Measurements from ENCODE around the gene E2F6.

E2F6 gene, protein sequence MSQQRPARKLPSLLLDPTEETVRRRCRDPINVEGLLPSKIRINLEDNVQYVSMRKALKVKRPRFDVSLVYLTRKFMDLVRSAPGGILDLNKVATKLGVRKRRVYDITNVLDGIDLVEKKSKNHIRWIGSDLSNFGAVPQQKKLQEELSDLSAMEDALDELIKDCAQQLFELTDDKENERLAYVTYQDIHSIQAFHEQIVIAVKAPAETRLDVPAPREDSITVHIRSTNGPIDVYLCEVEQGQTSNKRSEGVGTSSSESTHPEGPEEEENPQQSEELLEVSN

DNA sequence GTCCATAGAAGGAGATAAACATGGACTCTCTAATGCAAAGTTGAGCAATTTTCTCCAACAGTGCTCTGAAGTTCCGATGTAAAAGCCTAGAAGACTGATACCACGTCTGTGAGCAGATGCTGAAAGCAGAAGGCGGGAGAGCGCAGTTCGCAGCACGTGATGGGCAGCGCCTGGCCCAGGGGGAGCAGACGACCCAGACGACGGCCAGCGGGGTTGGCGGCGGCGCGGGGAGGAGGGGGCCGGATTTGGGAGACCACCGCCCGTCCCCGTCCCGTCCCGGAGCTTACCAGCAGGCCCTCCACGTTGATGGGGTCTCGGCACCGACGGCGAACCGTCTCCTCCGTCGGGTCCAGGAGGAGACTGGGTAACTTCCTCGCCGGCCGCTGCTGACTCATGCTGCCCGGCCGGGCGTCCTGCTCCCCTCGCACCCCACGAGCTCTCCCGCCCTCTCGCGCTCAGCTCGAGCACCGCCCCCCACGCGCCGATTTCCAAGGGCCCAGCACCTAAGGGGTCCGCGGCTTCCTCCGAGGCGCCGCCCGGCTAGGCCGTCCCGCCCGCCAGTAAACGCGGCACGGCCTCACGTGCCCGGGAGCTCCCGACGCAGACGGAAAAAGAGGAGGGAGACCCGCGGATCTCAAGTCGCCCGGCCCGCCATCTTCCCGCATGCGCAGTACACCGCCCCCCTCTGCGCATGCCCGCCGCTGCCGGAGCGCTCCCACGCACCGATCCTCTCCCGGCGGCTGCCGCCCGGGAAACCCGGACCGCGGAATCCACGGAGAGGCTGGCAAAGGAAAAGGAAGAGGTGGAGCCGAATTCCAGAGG, at the start of gene E2F6:
Gene E2F6 (minus strand): TSS at position 677 of the 822 bp plus-strand sequence. CDS start 282 bp downstream, at position 395.
- H3K4me3 ChIP-seq (ENCODE audit: low read depth, low read length): peak within 1 kb of the TSS; percentile 55
- no peaks in the 10 kb centered on the region; the same call in 1 of the 2 replicates for H3K27me3 ChIP-seq (ENCODE audit: control insufficient read depth, insufficient read depth, low read length)
- H3K9me3 ChIP-seq (ENCODE audit: control insufficient read depth, insufficient read depth, low read depth, low read length): no peaks in the 10 kb centered on the region
- peaks cover 13% of the 10 kb centered on the region; the same call in 1 of the 2 replicates for H3K36me3 ChIP-seq (ENCODE audit: control insufficient read depth, insufficient read depth, low read length)
- H3K27ac ChIP-seq (ENCODE audit: low read depth, low read length): peak within 1 kb of the TSS; percentile 88; the same call in 1 of the 2 replicates
- H3K9ac ChIP-seq (ENCODE audit: low read length): peak within 1 kb of the TSS; percentile 74
- no peaks in the 10 kb centered on the region; the same call in 1 of the 2 replicates for H3K4me1 ChIP-seq (ENCODE audit: control insufficient read depth, insufficient read depth, low read length)

DNA sequence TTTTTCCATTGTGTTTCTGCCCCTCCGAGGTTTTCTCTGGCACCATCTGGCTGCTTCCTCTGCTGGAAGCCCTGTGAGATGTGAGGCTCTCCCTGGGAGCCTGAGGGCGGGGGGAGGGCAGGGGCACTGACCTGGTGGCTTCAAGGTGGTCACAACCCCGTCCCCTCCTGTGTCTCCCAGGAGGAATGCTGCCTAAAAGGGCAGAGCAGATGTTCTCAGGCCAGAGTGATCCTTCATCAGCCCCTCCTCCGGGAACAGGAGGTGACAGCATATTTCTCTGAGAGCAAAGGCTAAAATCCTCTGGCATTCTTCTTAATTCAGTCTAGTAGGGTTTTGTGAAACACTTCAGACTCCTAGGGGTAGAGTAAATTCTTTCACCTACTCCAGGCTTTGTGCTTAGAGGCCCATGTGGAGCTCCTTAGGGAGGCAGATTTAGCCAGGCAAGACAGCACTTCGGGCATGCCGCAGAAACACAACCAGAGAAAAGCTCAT, 49.6 kb upstream of the E2F6 start:
- Histone ChIP-seq H3K9me3 (ENCODE audit: control insufficient read depth, insufficient read depth, low read depth, low read length) (no peaks in the 10 kb centered on the region), H3K4me3 (ENCODE audit: low read depth, low read length) (no peak overlapping the region), H3K27me3 (ENCODE audit: control insufficient read depth, insufficient read depth, low read length) (no peaks in the 10 kb centered on the region), H3K36me3 (ENCODE audit: control insufficient read depth, insufficient read depth, low read length) (no peaks in the 10 kb centered on the region), H3K4me1 (ENCODE audit: control insufficient read depth, insufficient read depth, low read length) (peaks cover 29% of the 10 kb centered on the region), H3K9ac (ENCODE audit: low read length) (no peak overlapping the region), H3K27ac (ENCODE audit: low read depth, low read length) (no peak overlapping the region)

DNA sequence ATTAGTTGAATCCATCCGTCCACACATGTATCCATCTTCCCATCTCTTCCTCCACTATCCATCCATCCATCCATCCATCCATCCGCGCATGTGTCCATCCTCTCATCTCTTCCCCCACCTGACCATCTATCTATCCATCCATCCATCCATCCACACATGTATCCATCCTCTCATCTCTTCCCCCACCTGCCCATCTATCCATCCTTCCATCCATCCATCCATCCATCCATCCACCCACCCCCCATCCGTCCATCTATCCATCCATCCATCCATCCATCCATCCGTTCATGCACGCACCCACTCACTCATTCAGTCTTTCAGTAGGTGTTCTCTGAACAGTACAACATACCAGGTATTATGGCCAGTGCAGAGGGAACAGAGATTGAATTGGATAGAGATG, 48.9 kb upstream of the E2F6 start:
- Histone ChIP-seq H3K4me3 (ENCODE audit: low read depth, low read length) (no peak overlapping the region), H3K9ac (ENCODE audit: low read length) (no peak overlapping the region), H3K27ac (ENCODE audit: low read depth, low read length) (no peak overlapping the region), H3K27me3 (ENCODE audit: control insufficient read depth, insufficient read depth, low read length) (no peaks in the 10 kb centered on the region), H3K36me3 (ENCODE audit: control insufficient read depth, insufficient read depth, low read length) (no peaks in the 10 kb centered on the region), H3K4me1 (ENCODE audit: control insufficient read depth, insufficient read depth, low read length) (peaks cover 29% of the 10 kb centered on the region), H3K9me3 (ENCODE audit: control insufficient read depth, insufficient read depth, low read depth, low read length) (no peaks in the 10 kb centered on the region)

- no peak overlapping the region for H3K4me3 ChIP-seq (ENCODE audit: low read depth, low read length)
- no peaks in the 10 kb centered on the region for H3K36me3 ChIP-seq (ENCODE audit: control insufficient read depth, insufficient read depth, low read length)
- H3K27me3 ChIP-seq (ENCODE audit: control insufficient read depth, insufficient read depth, low read length): no peaks in the 10 kb centered on the region
- no peaks in the 10 kb centered on the region for H3K9me3 ChIP-seq (ENCODE audit: control insufficient read depth, insufficient read depth, low read depth, low read length)
- H3K27ac ChIP-seq (ENCODE audit: low read depth, low read length): no peak overlapping the region
- no peak overlapping the region for H3K9ac ChIP-seq (ENCODE audit: low read length)
- peaks cover 29% of the 10 kb centered on the region for H3K4me1 ChIP-seq (ENCODE audit: control insufficient read depth, insufficient read depth, low read length)
Measured at GRCh38 chr2:11514081-11514730, 48.2 kb upstream of the E2F6 start.

DNA sequence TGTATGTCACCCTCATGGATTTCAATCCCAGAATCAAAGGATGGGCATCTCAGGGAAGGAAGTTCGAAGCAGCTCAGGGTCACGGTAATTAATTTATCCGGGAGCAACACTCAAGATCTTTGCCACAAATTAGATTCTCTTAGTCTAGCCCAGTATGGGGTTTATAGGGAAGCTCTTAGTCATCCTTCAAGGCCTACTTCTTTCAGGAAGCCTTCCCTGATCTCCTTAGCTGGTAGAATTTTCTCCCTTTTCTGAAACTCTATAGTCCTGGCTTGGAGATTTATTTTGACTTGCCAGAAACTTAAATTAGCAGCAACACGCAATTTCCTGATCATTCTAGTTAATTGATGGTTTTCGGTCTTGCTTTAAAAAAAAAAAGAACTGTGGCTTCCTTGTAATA, 47.4 kb upstream of the E2F6 start:
- Histone ChIP-seq H3K4me3 (ENCODE audit: low read depth, low read length) (no peak overlapping the region), H3K27me3 (ENCODE audit: control insufficient read depth, insufficient read depth, low read length) (no peaks in the 10 kb centered on the region), H3K9me3 (ENCODE audit: control insufficient read depth, insufficient read depth, low read depth, low read length) (no peaks in the 10 kb centered on the region), H3K36me3 (ENCODE audit: control insufficient read depth, insufficient read depth, low read length) (no peaks in the 10 kb centered on the region), H3K4me1 (ENCODE audit: control insufficient read depth, insufficient read depth, low read length) (peaks cover 29% of the 10 kb centered on the region), H3K9ac (ENCODE audit: low read length) (no peak overlapping the region), H3K27ac (ENCODE audit: low read depth, low read length) (no peak overlapping the region)

DNA sequence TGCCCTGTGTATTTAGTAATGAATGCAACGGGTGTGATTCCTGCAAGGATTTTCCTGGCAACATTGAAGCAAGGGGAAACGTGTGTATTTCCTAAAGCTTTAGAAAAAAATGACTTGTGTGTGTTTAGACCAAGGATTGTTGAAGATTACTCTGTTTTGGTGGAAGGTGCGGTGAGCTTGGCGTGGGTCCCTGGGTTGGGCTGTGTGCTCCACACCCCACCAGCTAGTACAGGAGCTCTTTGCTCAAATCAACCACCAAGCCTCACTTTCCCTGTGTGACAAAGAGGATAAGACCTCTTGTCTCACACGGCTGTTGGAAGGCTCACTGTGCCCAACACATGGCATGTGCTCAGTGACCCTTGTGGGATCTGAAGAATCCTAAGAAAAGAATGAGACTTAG, 46.5 kb upstream of the E2F6 start:
- H3K27ac ChIP-seq (ENCODE audit: low read depth, low read length): no peak overlapping the region

GRCh38 chr2:11509657-11510360, 43.8 kb upstream of the E2F6 start:
- Histone ChIP-seq H3K4me1 (ENCODE audit: control insufficient read depth, insufficient read depth, low read length) (peaks cover 22% of the 10 kb centered on the region), H3K4me3 (ENCODE audit: low read depth, low read length) (no peak overlapping the region), H3K27me3 (ENCODE audit: control insufficient read depth, insufficient read depth, low read length) (no peaks in the 10 kb centered on the region), H3K36me3 (ENCODE audit: control insufficient read depth, insufficient read depth, low read length) (no peaks in the 10 kb centered on the region), H3K9ac (ENCODE audit: low read length) (no peak overlapping the region), H3K9me3 (ENCODE audit: control insufficient read depth, insufficient read depth, low read depth, low read length) (no peaks in the 10 kb centered on the region), H3K27ac (ENCODE audit: low read depth, low read length) (no peak overlapping the region)

More for the DNA sequence above, 46.5 kb upstream of the E2F6 start:
- Histone ChIP-seq H3K4me1 (ENCODE audit: control insufficient read depth, insufficient read depth, low read length) (peaks cover 29% of the 10 kb centered on the region), H3K36me3 (ENCODE audit: control insufficient read depth, insufficient read depth, low read length) (no peaks in the 10 kb centered on the region), H3K4me3 (ENCODE audit: low read depth, low read length) (no peak overlapping the region), H3K9ac (ENCODE audit: low read length) (no peak overlapping the region), H3K27me3 (ENCODE audit: control insufficient read depth, insufficient read depth, low read length) (no peaks in the 10 kb centered on the region), H3K9me3 (ENCODE audit: control insufficient read depth, insufficient read depth, low read depth, low read length) (no peaks in the 10 kb centered on the region)

GRCh38 chr2:11508279-11508678, 42.3 kb upstream of the E2F6 start:
- Histone ChIP-seq H3K9ac (ENCODE audit: low read length) (no peak overlapping the region), H3K9me3 (ENCODE audit: control insufficient read depth, insufficient read depth, low read depth, low read length) (peaks cover 4% of the 10 kb centered on the region), H3K27ac (ENCODE audit: low read depth, low read length) (no peak overlapping the region), H3K4me1 (ENCODE audit: control insufficient read depth, insufficient read depth, low read length) (peaks cover 8% of the 10 kb centered on the region; the same call in 1 of the 2 replicates), H3K4me3 (ENCODE audit: low read depth, low read length) (no peak overlapping the region), H3K36me3 (ENCODE audit: control insufficient read depth, insufficient read depth, low read length) (no peaks in the 10 kb centered on the region), H3K27me3 (ENCODE audit: control insufficient read depth, insufficient read depth, low read length) (no peaks in the 10 kb centered on the region)

DNA sequence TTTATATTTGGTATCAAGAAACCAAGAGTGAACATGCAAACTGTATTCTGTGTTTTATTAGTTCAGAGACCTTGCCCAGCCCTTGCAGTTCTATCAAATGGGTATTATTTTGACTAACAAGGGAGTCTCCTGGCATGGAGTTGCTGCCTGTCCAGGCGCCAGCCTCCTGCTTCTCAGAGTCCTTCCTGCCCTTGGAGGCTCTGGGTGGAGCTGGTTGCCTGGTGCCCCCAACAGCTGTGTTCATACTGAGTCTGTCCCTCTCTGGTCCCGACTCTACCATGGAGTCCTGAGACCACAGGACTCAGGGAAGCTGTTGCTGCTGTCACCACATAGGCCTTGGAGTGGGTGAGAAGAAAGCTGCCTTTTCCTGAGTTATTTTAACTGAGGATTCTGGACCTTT, 41.6 kb upstream of the E2F6 start:
- peaks cover 5% of the 10 kb centered on the region; the same call in 1 of the 2 replicates for H3K4me1 ChIP-seq (ENCODE audit: control insufficient read depth, insufficient read depth, low read length)
- no peak overlapping the region for H3K9ac ChIP-seq (ENCODE audit: low read length)
- no peaks in the 10 kb centered on the region for H3K27me3 ChIP-seq (ENCODE audit: control insufficient read depth, insufficient read depth, low read length)
- no peaks in the 10 kb centered on the region for H3K36me3 ChIP-seq (ENCODE audit: control insufficient read depth, insufficient read depth, low read length)
- H3K9me3 ChIP-seq (ENCODE audit: control insufficient read depth, insufficient read depth, low read depth, low read length): peaks cover 10% of the 10 kb centered on the region
- no peak overlapping the region for H3K27ac ChIP-seq (ENCODE audit: low read depth, low read length)
- H3K4me3 ChIP-seq (ENCODE audit: low read depth, low read length): no peak overlapping the region

- no peak overlapping the region for H3K4me3 ChIP-seq (ENCODE audit: low read depth, low read length)
- peaks cover 3% of the 10 kb centered on the region; the same call in 1 of the 2 replicates for H3K4me1 ChIP-seq (ENCODE audit: control insufficient read depth, insufficient read depth, low read length)
- no peak overlapping the region for H3K9ac ChIP-seq (ENCODE audit: low read length)
- no peak overlapping the region for H3K27ac ChIP-seq (ENCODE audit: low read depth, low read length)
- no peaks in the 10 kb centered on the region for H3K27me3 ChIP-seq (ENCODE audit: control insufficient read depth, insufficient read depth, low read length)
- H3K9me3 ChIP-seq (ENCODE audit: control insufficient read depth, insufficient read depth, low read depth, low read length): peaks cover 10% of the 10 kb centered on the region
- H3K36me3 ChIP-seq (ENCODE audit: control insufficient read depth, insufficient read depth, low read length): no peaks in the 10 kb centered on the region
Measured at GRCh38 chr2:11506611-11506969, 40.6 kb upstream of the E2F6 start.
